ENCODE results near the gene ZNF239.
"Not testable (repeated sequence)": the region's sequence is repeated elsewhere in the genome, so short reads cannot be mapped to it uniquely, and the experiment has no call there.

The ZNF239 gene

DNA sequence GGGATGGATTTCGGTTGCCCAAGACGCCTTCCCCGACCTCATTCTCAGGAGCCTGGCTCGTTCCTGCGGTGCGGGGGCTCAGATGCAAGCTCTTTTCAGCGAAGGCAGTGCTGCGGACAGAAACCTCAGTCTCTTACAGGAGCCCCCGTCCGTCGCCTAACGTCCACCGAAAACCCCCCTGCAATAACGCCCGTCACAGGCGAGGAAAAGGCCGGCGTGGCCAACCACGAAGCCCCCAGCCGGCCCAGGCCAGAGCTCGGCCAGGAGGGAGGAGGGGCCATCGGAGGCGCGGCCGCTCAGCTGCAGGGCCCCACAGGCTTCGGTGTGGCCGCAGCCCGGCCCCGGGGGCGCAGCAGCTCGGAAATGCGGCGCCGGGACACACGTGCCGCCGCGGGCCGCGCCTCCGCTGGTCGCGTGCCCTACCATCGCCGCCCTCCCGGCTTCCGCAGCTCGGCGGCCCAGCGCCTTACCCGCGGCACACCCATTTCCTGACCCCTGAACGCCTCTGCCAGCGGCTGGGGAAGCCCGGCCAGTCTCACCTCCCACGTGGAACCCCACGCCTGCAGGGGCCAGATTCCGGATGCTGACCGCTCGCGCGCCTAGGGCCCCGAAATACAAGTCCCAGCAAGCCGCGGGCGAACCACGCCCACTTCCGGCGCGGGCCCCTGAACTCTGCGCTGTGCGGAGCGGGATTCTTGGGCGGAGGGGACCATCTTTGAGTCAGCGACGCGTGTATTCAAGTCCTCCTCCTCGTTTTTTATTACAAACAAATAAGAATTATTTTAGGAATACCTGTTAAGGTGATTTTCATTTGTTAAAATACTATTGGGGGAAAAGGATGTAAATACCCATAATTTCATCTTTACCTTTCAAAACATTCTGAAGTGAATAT, at the start of gene ZNF239:
ZNF239 (minus strand) TSS at position 616 of the 892 bp plus-strand sequence. CDS start 16,537 bp downstream, outside the sequence.
- peak; percentile 75 to 77 for DNase-seq (ENCODE audit: low read depth in 2 of 2)

- no peak for DNase-seq (ENCODE audit: low read depth in 2 of 2)
Measured at GRCh38 chr10:43623351-43623750, 48.9 kb upstream of the ZNF239 start.

GRCh38 chr10:43622038-43622437, 47.6 kb upstream of the ZNF239 start:
- DNase-seq (ENCODE audit: low read depth in 2 of 2) = no peak

DNA sequence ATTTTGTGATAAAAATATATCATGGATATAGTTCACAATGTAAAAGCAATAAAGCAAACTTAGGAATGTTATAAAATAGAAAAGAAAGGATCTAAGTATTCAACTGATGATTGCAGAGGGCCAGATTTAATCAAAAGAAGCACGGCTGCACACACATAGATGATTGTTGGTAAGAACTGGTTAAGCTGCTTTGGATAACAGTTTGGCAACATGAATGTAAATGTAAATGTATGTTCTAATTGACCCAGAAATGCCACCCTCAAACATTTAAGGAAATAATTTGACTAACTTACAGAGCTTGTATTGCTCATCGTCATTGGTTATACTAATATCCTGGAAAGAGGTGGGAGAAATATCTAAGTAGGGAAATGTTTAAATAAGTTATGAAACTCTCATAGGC, 45.0 kb upstream of the ZNF239 start:
- no peak for DNase-seq (ENCODE audit: low read depth in 2 of 2)

GRCh38 chr10:43616697-43617370, 42.4 kb upstream of the ZNF239 start:
- DNase-seq (ENCODE audit: low read depth in 2 of 2) = no peak

- no peak for DNase-seq (ENCODE audit: low read depth in 2 of 2)
Measured at GRCh38 chr10:43610636-43611035, 36.2 kb upstream of the ZNF239 start.

GRCh38 chr10:43607199-43607573, 32.8 kb upstream of the ZNF239 start:
- DNase-seq (ENCODE audit: low read depth in 2 of 2) = no peak

GRCh38 chr10:43606323-43607198, 32.1 kb upstream of the ZNF239 start, which contains the start of gene ZNF485:
Gene ZNF485, plus strand, starts transcription at chr10:43606438. Its CDS starts 613 bp downstream, at chr10:43607051.
- DNase-seq (ENCODE audit: low read depth in 2 of 2) = peak; percentile 60 to 62

DNA sequence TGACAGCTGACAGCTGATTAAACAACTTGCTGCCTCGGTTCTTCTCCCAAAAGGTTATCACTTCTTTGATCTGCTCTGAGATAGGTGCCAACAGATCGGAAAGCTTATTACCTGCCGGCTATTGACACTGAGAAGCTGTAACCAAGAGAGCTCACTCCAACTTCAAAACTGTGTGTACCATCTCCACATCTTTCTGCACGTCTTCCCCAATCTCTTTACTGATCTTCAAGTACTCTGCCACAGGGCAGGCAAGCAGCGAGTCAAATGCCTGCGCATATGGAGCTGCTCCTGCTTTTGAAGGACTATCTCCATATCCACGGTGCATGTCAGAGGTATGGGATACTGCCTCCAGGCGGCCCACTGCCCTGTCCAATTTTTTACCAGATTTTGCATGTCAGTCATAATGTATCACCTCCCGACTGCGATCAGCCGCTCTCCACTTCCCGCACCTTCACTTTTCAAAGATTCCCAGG, 31.5 kb upstream of the ZNF239 start:
- no peak for DNase-seq (ENCODE audit: low read depth in 2 of 2)

- not testable (repeated sequence) for DNase-seq (ENCODE audit: low read depth in 2 of 2)
Measured at GRCh38 chr10:43601576-43601975, 27.2 kb upstream of the ZNF239 start.

GRCh38 chr10:43599333-43599732, 24.9 kb upstream of the ZNF239 start:
- no peak for DNase-seq (ENCODE audit: low read depth in 2 of 2)

GRCh38 chr10:43598446-43598845, 24.0 kb upstream of the ZNF239 start:
- DNase-seq (ENCODE audit: low read depth in 2 of 2) = no peak

DNA sequence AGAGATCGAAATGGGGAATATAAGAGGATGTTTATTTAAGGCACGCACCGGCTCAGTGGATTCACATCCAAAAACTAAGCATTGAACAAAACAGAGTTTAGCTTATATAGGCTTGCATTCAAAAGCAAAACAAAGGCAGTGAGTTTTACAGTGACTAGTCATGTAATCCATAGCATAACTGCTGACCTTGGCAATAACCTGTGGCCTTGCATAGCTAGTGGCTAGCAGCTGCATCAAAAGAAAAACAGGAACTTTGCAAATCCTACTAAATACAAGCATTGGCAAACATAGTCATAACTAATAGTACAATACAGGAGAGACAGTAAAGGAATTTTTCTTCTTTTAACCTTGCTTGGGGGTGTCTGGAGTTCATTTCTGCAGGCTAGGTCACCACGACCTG, 22.1 kb upstream of the ZNF239 start:
- DNase-seq (ENCODE audit: low read depth in 2 of 2) = no peak

GRCh38 chr10:43595739-43596298, 21.4 kb upstream of the ZNF239 start:
- DNase-seq (ENCODE audit: low read depth in 2 of 2) = peak in 1 of 2 donors; percentile 32

DNA sequence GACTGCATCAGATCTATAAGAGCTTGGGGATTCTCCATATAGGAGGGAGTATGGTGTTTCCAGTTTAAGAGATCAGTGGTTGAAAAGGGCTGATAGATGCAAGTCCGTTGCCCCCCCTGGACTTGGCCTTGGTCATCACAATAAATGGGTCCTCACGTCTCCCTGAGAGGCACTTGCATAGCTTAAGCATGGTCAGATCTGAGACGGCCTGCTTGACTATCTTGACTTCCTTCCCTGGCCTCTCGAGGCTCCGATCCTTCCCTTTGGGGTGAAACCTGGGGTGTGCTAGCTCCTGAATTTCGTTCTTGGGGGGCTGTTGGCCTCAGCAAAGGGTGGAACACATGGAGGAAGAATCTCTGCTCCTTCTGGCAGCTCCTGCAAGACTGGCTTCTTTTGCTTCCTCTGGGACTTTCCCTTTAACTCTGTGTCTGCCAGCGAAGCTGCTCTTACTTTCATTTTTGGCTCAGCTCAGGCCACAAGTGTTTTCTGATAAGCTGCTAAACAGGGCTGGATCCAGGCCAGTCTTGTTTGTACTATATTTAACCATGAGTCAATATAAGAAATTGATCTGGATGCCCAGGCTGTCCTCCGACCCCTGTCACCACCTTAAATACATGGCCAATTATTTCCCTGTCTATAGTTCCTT, 20.7 kb upstream of the ZNF239 start:
- peak in 1 of 2 donors; percentile 34 for DNase-seq (ENCODE audit: low read depth in 2 of 2)

- no peak for DNase-seq (ENCODE audit: low read depth in 2 of 2)
Measured at GRCh38 chr10:43591303-43591904, 17.0 kb upstream of the ZNF239 start.

DNA sequence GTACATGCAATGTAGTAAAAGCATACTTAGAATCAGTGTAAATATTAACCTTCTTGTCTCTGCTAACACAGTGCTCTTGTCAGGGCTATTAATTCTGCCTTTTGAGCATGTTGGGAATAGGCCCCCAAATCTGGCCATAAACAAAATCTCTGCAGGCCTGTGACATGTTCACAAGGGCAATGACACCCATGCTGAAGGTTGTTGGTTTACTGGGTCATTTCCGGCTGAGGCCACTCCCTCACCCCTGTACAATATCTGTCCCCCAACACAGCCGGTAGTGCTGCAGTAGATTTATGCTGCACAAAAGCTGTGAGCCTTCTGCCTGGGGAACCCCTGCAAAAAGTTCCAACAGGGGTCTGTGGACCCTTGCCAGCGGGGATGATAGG, 12.3 kb upstream of the ZNF239 start:
- DNase-seq (ENCODE audit: low read depth in 2 of 2) = not testable (repeated sequence)

DNA sequence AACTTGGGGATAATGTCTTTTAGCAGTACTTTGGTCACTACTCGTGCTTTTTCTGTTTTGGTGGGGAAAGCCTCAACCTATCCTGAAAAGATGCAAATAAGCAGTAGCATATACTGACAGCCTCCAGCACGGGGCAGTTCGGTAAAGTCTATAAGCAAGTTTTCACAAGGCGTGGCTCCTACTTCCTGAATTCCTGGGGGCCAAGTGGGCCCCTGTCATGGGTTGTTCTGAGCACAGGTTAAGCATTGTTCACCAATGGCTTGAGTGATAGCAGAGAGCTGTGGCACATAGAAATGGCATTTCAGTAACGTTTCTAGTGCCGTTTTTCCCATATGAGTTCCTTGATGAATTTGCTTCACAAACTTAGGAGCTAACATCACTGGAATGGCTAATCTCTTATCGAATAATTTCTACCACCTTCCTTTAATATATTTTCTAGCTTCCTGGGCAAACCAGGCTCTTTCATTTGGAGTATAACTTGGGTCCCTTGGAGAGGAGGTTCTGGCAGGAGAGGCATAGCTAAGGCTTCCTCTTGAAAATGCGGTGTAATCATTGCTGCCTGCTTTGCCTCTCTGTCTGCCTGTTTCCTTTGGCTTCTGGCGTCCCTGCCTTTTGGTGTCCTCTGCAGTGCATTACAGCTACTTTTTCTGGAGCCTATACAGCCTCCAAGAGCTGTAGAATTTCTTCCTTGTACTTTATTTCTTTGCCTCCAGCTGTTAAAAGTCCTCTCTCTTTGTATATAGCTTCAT, 11.7 kb upstream of the ZNF239 start:
- no peak for DNase-seq (ENCODE audit: low read depth in 2 of 2)

GRCh38 chr10:43585046-43585445, 10.6 kb upstream of the ZNF239 start:
- no peak for DNase-seq (ENCODE audit: low read depth in 2 of 2)

DNA sequence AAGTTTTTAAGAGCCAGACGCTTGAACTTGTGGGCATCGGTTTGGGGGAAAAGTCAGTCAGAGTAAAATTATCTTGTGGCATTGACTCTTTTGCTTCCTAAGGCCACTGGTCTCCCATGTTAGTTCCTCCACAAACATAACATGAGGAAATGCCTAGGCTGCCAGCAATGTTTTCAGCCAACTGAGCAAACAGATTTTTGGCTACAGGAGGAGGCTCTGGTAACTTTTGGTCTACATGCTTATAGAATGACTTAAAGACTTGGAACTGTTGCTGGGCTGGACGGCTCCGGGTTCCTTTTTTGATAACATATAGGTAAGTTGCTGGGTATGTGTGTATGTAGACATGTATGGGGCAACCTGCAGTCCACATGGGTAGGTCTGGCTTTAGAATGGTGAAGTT, 9.6 kb upstream of the ZNF239 start:
- no peak for DNase-seq (ENCODE audit: low read depth in 2 of 2)
